GM19025 (cell line): ENCODE data around the gene ITPRID1.

Source experiments
- ATAC-seq: cut with Tn5 transposase; IDR thresholded peaks from one replicate; pipeline ENCODE4 v1.9.1; 2021; ENCODE audit warnings: mild to moderate bottlenecking, low read depth, moderate library complexity; ENCODE audit not compliant: unreplicated experiment

The ITPRID1 gene

GRCh38 chr7:31690935-31691334 lies 177.0 kb downstream of the ITPRID1 start:
- no peak for ATAC-seq

- ATAC-seq: no peak
Measured at GRCh38 chr7:31692451-31692850, 178.6 kb downstream of the ITPRID1 start.

DNA sequence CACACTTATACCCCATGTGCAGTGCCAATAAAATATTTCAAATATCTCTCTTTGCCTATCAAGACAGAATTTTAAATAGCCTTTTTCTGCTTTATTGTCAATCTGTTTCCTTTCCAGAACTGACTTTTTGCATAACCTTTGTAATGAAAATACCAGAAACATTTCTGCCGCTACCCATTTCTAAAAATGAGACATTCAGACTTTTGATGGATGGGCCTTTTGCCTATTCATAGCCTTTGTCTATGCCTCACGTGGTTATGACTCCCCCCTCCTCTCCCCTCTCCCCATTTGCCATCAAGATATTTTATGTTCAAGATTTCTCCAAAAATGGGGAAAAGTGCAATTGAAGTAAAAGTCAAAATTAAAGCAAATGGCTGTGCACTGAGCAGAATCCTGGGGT lies 179.0 kb downstream of the ITPRID1 start:
- ATAC-seq: no peak

DNA sequence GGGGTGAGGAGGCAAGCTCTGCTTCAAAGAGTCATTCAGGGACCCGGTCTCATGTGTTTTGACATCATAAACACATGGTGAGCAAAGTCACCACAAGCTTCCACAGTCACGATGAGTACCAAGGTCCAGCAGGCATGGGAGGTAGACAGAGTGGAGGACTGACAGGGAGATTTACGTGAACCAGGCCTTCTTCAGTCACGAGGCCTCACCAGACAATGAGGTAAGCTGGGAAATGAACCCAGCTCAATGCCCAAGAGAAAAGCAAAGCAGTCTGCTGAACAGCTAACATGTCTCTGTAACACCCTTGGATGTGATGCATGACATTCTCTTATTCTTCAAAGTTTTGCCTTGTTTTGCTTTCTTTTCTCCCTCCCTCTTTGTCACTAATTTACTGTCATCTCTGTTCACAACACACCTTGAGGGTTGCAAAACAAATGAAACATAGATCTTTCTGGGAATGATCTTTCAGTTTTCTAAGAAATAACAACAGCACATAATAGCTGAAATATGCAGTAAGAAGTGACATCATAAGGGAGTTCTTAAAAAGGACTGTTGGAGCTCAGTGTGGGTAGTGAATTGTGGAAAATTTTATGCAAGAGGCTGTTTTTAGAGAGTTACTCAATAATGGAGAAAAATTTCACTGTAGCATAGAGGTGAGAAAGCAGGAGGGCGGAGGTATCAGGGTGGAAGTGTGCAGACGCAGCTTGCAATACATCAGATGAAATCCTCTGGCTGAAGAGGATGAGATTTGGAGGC lies 182.1 kb downstream of the ITPRID1 start:
- no peak for ATAC-seq

DNA sequence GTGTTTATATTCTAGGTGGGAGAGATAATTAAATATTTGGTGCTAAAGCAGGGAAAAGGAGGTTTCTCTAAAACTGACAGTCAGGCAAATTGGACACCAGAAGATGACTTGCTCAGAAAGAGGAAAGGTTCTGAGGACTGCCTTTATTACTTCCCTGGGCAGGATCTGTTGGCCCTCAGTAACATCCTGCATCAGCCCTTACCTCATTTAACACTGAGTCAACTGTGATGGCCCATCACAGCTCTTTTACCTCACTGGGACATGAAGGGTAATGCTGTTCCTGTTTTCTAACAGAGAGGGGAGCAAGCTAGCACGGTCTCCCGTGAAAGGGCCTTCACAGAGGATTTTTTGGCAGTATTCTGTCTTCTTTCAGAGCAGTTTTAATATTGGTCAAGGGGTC lies 185.2 kb downstream of the ITPRID1 start:
- ATAC-seq: no peak

- no peak for ATAC-seq
Measured at GRCh38 chr7:31702354-31702753, 188.5 kb downstream of the ITPRID1 start.

DNA sequence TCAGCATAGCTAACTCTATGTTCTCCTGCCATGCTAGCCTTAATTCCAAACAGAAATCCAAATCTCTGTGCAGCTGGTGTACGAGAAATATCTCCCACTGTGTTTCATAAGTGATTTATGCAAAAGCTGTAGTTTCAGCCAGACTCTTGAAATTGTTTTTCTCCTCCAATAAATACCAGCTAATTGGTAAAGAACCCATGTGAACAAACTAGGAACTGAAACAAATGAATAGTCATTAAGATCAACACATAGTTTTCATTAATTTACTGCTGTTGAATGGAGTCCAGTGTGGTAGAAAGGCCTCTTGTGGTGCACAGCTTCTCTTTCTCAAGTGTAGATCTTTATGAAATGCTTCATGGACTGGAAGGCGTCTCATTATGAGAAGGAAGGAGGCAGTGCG lies 191.5 kb downstream of the ITPRID1 start:
- no peak for ATAC-seq

DNA sequence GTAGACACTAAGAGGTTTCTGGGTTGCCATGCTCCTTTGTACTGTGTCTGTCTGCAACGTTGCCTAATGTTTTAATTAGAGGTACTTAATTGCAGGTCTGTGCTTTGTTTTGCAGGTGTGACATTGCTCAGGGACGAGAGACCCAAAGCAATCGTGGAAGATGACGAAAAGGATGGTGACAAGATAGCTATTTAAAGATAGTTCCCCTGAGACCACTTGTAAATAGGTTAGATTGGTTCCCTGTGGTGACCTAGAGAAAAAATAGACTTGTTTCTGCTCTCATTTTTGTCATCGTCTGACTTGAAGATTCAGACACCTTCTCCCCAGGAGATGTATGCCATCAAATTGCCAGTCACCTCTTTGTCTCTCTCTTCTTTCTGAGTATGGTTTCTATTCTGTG lies 193.2 kb downstream of the ITPRID1 start:
- no peak for ATAC-seq
